Measurements from ENCODE around the gene SLC4A4.

SLC4A4 gene

GRCh38 chr4:71382125-71382899, 43.5 kb downstream of the SLC4A4 start (continued):
- TF ChIP-seq ZNF155 (tag by site-specific recombination; IDR thresholded peaks at IDR 0.05) (no peak), ZNF175 (tag by site-specific recombination; IDR thresholded peaks at IDR 0.05) (no peak), ZNF302 (tag by site-specific recombination; IDR thresholded peaks at IDR 0.05; ENCODE audit: low read depth) (no peak), SCRT1 (tag by site-specific recombination; IDR thresholded peaks at IDR 0.05; ENCODE audit: borderline replicate concordance) (no peak), ZNF529 (tag by site-specific recombination; IDR thresholded peaks at IDR 0.05; ENCODE audit: insufficient replicate concordance) (no peak), YY2 (tag by site-specific recombination; IDR thresholded peaks at IDR 0.05) (no peak), ZXDB (tag by site-specific recombination; IDR thresholded peaks at IDR 0.05) (no peak), PRDM4 (tag by site-specific recombination; IDR thresholded peaks at IDR 0.05) (no peak), ZNF214 (tag by site-specific recombination; IDR thresholded peaks at IDR 0.05; ENCODE audit: borderline replicate concordance) (no peak), ZNF148 (tag by site-specific recombination; IDR thresholded peaks at IDR 0.05; ENCODE audit: borderline replicate concordance) (no peak)

GRCh38 chr4:71382900-71383560, 44.2 kb downstream of the SLC4A4 start:
- Histone ChIP-seq H3K4me3 (ENCODE audit: low read depth, low read length) (no peak overlapping the region), H3K4me1 (ENCODE audit: control insufficient read depth, insufficient read depth, low read length) (no peaks in the 10 kb centered on the region), H3K9me3 (ENCODE audit: control insufficient read depth, insufficient read depth, low read depth, low read length) (no peaks in the 10 kb centered on the region), H3K27ac (ENCODE audit: extremely low read depth, low read depth, low read length) (no peak overlapping the region), H3K36me3 (ENCODE audit: control insufficient read depth in 2 of 2, insufficient read depth in 1 of 2, low read length in 2 of 2) (no peaks in the 10 kb centered on the region)
- TF ChIP-seq BCL11A (tag by site-specific recombination; IDR thresholded peaks at IDR 0.05; ENCODE audit: low read depth), result no peak
- TF ChIP-seq BCL6B (tag by site-specific recombination; IDR thresholded peaks at IDR 0.05), result no peak
- no peak for TF ChIP-seq ZNF473 (tag by site-specific recombination; IDR thresholded peaks at IDR 0.05)
- no peak for TF ChIP-seq ZNF223 (tag by site-specific recombination; IDR thresholded peaks at IDR 0.05)
- no peak for TF ChIP-seq ZNF146 (tag by site-specific recombination; IDR thresholded peaks at IDR 0.05)
- no peak for TF ChIP-seq ZNF26 (tag by site-specific recombination; IDR thresholded peaks at IDR 0.05)
- ChIA-PET CTCF (no interaction called here), POLR2A (no interaction called here)

All from HEK293 (cell line).